Activated CD8-positive, alpha-beta memory T cell treated with anti-CD3 and anti-CD28 coated beads, Interleukin-2, amount 50 U/mL, for 24 hours (primary cell): ENCODE measurements around the gene SRSF10.
"Not testable (repeated sequence)": the region's sequence is repeated elsewhere in the genome, so short reads cannot be mapped to it uniquely, and the experiment has no call there.

Experiments used
- DNase-seq: peaks from one replicate; pipeline ENCODE4 v3.0.0-alpha.2; 2020; ENCODE audit errors: extremely low read depth

The SRSF10 gene

GRCh38 chr1:23979881-23980727 lies at the start of gene SRSF10:
TSS of gene SRSF10 (minus strand) at chr1:23980327. CDS start at chr1:23980255, 72 bp downstream.
- peak; percentile 93 for DNase-seq

- no peak for DNase-seq
Observed at GRCh38 chr1:24027838-24028468, 47.8 kb upstream of the SRSF10 start.

DNA sequence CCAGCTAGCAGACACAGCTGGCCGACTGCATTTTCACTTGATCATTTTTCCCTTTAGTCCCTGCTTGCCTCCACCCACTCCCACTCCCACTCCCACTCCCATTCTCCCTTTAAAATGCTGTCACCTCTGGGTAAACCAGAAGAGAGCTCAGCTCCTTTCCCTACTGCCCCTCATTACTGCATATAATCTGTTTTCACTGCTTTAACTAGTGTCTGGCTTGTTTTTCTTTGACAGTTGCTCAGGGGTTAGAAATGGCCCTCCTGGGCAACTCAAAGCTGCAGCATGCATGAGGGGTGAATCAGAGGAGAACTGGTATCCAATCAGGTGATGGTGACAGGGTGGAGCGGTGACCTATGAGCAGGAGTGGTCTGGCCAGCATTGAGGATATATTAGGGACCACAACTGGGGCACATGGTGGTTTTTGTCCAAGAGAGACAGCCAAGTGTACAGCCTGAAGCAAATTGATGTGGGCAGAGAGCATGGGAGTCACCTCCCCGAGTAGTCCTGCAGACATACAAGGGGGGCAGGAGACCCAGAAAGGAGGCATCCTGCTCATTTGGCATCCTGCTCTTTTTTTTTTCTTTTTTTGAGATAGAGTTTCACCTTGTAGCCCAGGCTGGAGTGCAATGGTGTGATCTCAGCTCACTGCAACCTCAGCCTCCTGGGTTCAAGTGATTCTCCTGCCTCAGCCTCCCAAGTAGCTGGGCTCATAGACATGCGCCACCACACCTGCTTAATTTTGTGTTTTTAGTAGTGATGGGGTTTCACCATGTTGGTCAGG lies 42.6 kb upstream of the SRSF10 start:
- DNase-seq = no peak

DNA sequence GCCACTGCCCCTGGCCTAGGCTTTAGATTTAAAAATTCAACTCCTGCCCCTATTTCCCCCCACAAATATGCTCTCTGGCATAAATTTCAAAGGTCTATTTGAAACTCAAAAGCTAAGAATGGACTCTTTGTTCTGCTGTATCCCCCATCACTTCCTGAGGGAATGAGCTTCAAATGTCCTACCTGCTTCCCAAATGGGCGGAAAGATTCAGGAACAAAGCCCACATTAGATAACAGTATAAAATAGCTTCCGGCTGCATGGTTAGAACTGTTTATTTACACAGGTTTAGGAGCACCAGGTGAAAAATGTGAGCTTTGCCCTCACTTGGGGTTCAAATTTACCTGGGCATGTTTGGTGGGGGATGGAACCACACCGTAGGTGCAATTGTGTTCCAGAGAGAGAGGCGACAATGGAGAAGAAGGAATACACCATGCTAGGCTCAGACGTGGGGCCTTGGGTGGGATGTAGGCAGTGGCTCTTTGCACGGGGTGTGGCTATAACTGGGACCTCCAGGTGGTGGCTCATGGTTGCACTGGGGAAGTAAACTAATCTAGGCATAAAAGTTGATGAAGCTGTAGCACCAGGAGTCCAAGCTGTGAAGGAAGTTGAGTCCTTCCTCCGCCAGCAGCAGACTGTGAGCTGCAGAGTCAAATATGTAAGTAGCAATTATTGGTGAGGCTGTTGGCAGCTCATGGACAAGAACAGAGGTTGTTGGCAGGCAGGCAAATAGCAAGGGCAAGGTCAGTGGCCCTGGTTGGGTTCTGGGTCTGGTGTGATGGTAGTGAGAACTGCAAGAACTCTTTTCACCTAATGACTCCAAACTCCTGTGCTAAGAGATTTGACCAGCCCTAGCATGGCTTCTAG lies 41.5 kb upstream of the SRSF10 start:
- no peak for DNase-seq

GRCh38 chr1:24020470-24020869 lies 40.3 kb upstream of the SRSF10 start:
- no peak for DNase-seq

- DNase-seq = no peak
Observed at GRCh38 chr1:24020025-24020424, 39.9 kb upstream of the SRSF10 start.

GRCh38 chr1:24018611-24019580 lies 38.8 kb upstream of the SRSF10 start:
- no peak for DNase-seq

GRCh38 chr1:24015221-24016210 lies 35.4 kb upstream of the SRSF10 start:
- DNase-seq = no peak

- DNase-seq = not testable (repeated sequence)
Observed at GRCh38 chr1:24012878-24013277, 32.8 kb upstream of the SRSF10 start.

GRCh38 chr1:24010650-24011049 lies 30.5 kb upstream of the SRSF10 start:
- DNase-seq = no peak

DNA sequence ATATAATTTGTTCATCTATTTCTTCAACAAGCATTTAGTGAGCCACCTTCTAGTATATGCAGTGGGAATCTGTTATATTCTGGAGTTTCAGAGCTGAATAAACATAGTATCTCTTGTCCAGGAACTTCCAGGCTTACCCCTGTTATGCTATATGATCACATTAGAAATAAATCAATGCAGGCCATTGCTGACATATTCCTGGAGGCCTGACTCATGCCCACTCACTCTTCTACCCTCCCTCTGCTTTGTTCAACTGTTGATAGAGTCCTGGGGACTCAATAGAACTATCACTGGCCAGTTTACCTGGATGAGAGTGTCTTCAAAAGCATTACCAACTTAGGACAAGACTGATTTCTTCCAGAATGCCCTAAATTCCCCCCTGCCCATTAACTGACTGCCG lies 29.3 kb upstream of the SRSF10 start:
- DNase-seq = no peak

- DNase-seq = not testable (repeated sequence)
Observed at GRCh38 chr1:24008574-24009184, 28.6 kb upstream of the SRSF10 start.

DNA sequence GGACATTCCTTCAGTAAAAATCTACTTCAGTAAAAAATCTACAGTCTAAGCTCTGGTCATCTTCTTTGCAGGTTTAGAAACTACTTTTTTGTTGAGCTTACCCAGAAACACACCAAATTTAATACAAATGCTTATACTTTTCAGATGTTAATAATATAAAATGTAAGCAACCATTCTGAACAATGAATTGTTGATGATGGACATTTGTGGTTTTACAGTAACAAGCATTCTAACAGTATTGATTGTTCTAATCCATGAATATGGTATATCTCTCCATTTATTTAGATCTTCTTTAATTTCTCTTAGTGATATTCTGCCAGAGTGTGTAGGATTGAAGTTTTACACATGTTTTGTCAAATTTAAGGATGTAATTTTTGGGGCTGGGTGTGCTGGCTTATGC lies 27.0 kb upstream of the SRSF10 start:
- DNase-seq = no peak

GRCh38 chr1:24005163-24005562 lies 25.0 kb upstream of the SRSF10 start:
- DNase-seq = no peak

GRCh38 chr1:24004132-24004531 lies 24.0 kb upstream of the SRSF10 start:
- no peak for DNase-seq

- DNase-seq = no peak
Observed at GRCh38 chr1:24003331-24003972, 23.3 kb upstream of the SRSF10 start.

DNA sequence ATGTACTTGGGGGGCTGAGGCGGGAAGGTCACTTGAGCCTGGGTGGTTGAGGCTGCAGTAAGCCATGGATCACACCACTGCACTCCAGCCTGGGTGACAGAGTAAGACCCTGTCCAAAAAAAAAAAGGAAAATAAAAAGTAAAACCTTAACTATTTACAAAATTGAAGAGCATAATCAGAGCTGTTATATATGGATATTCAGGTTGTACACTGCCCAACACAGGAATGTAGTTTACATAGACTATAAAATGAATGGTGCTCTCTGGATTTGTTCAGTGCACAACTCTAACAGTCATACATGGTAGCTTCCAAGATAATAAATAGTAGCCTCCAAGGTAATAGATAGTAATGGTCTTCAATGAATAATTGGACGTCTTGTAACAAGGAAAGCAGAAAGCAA lies 22.6 kb upstream of the SRSF10 start:
- DNase-seq = no peak

- no peak for DNase-seq
Observed at GRCh38 chr1:23999156-23999671, 19.1 kb upstream of the SRSF10 start.
